OCI-LY3 (cell line): ENCODE results near the gene SDK1.

Source experiments
- CTCF ChIP-seq: fragments of 200-600, 300-600 bp; sonication (generic); IDR thresholded peaks from 2 replicates; pipeline ENCODE4 v1.5.1; 2014; ENCODE audit warnings: antibody characterized with exemption, low read length, low read depth
- EZH2phosphoT487 ChIP-seq: fragments of 200-600 bp; shearing (Covaris generic); IDR thresholded peaks from 2 replicates; pipeline ENCODE4 v1.6.1; 2018; ENCODE audit warnings: antibody characterized with exemption, mixed run types, low read depth

GRCh38 chr7:3404501-3404900 lies 103.4 kb downstream of the SDK1 start:
- TF ChIP-seq CTCF: no peak
- TF ChIP-seq EZH2phosphoT487: no peak
